NCI-H2107 treated with DMSO at 0.1 percent for 48 hours (cell line): ENCODE measurements around the gene LSM14B.

Experiments
- DNase-seq: peaks from one replicate; lab custom pipeline; 2025; ENCODE audit not compliant: unreplicated experiment; lab: John Stamatoyannopoulos, UW

The LSM14B gene

DNA sequence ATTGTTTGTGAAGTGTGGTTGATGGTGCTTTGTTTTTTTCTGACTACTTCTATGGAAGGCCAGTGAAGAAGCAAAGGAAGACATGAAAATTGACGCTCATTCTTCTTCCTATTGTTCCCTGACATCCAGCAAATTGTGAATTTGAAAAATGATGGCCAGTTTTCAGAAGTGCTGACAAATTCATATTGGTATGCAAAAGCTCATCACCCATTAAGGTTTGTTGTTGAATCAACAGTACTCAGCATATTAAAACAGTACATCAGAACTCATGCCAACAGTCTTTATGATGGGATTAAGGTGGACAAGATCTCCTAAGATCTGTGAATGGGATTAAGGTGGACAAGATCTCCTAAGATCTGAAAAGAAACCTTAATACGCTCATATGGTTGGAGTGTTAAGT lies 59.5 kb downstream of the LSM14B start:
- DNase-seq = no peak

DNA sequence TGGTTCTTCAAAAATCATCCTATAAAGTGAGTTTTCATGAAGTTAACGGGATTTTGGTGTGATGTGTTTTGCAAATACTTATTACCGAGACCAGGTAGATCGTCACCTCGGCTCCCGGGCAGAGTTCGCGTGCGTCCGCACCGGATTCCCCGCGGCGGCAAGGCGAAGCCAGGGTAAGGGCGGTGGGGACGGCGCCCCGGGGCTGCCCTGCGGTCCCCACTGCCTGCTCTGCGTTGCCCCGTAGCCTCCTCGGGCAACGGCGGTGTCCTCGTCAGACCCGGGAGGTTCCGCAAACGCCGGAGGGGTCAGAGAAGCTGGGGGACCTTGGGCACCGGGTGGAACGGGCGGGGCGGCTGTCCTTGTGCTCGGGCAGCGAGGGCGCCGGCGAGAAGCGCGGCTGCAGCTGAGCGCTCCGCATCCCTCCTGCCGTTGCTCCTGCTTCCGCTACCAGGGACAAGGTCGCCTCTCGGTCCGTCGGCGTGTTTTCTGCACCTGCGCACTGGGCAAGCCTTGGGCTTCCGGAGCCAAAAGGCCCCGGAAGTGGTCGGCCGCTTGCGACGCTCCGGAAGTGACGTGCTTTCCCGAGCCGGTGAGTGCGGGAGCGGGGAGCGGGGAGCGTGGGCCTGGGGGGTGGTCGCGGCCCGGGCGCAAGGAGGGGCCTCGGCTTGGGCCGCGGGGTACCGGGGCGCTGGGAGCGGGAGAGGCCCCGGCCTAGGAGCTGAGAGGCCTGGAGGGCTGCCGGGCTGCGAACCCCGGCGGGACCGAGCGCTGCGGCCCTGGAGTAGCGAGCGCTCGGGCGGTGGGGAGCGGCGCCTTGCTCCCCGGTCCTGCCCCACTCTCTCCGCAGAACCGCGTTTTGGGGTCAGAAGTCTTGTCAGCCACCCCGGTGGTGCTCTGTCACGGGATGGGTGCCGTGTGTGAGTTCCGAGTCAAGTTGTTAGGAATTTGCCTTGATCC lies 60.5 kb downstream of the LSM14B start, which contains the start of gene MTG2:
Gene MTG2, plus strand, starts transcription at position 560 of the 957 bp plus-strand sequence. CDS start 10,393 bp downstream, outside the sequence.
- peak; percentile 84 for DNase-seq

DNA sequence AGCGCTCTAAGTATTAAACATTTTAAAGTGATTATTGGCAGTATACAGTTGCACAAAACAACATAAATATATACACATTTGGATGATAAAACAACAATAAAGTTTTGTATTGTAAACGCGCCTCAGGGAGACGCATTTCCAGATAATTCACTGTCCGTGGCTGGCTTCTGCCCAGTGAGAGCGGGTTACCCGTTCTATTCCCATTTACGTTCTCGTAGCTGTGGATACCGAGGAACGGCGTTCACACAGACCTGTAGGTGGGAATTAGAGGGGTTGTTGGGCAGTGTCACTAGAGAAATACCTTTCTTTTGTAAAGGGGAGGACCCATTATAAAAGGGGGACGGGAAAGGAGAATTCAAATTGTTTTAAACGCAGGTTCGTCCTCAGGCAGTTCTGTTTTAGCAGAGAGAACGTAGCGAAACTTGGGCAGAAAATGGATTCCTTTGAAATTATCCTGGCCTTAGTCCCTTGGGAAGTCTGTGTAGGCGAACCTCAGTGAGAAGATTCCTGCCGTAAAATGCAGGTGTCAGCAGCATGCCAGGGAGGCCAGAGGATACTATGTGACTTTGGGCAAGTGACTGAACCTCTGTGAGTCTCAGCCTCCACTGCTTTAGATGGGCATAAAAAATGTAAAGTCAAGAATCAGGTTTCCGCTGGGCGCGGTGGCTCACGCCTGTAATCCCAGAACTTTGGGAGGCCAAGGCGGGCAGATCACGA lies 61.3 kb downstream of the LSM14B start:
- DNase-seq = no peak
